Mesothelial cell of epicardium (in vitro differentiated cells): Measurements from ENCODE around the gene KRT14. TPM values are rescaled to one million over a fixed set of nuclear protein-coding genes. Genes with fewer than 3 reads are reported as not detected.

Experiments used
- DNase-seq, 2 experiments: peaks; one replicate each; pipeline ENCODE4 v3.0.0; 2021; ENCODE audit warnings: low spot score in 2 of 2; ENCODE audit not compliant: unreplicated experiment in 2 of 2
- H3K27ac Mint-ChIP-seq: 2 replicates; pipeline ENCODE4 v1.8.0; 2021; ENCODE audit warnings: mixed read lengths
- H3K27me3 Mint-ChIP-seq: 2 replicates; pipeline ENCODE4 v1.8.0; 2021; ENCODE audit warnings: low read depth, mixed read lengths
- H3K36me3 Mint-ChIP-seq: 2 replicates; pipeline ENCODE4 v1.8.0; 2021; ENCODE audit warnings: mixed read lengths
- H3K4me1 Mint-ChIP-seq: 2 replicates; pipeline ENCODE4 v1.8.0; 2021; ENCODE audit warnings: mixed read lengths
- H3K4me3 Mint-ChIP-seq: 2 replicates; pipeline ENCODE4 v1.8.0; 2021; ENCODE audit warnings: mild to moderate bottlenecking, moderate library complexity, mixed read lengths
- H3K9me3 Mint-ChIP-seq: 2 replicates; pipeline ENCODE4 v1.8.0; 2021; ENCODE audit warnings: mixed read lengths
- total RNA-seq: library from RNA; stranded (reverse); gene quantifications from 3 replicates; pipeline ENCODE4 v1.2.1, GENCODE V29; 2021
- TF ChIP-seq, protein P1 (sequence below): fragments of 200-600 bp; sonication (generic); IDR thresholded peaks from one replicate; pipeline ENCODE4 v1.5.0; 2021; ENCODE audit warnings: antibody characterized with exemption; ENCODE audit not compliant: unreplicated experiment

The KRT14 gene
- total RNA-seq, 1 donor from 2014 or later: not detected

DNA sequence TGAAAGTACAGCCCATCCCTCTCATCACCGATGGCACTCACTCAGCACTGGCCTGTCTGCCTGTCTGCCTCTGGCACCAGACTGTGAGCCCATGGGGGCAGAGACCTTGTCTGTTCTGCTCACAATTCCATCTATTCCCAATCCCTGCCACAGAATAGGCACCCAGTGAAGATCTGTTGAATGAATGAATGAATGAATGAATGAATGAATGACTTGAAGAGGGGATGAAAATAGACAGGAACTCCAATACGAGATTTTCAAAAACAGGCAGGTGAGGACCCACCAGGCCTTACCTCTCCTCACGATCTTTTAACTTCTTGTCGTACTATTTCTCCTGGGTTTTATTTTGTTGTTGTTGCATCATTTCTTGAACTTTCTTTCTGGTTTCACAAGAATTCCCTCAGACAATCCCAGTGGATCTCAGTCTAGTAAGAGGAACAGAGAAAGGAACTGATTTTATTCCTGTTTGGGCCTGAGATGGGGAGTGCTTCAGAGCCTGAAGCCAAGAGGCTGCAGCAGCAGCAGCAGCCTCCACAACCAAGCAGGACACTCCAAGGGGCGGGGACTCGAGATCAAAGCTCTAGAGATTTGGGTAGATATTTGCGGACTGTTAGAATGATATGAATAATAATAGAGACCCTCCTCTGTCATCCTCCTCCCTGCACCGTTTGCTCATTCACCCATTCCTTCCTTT lies 32.6 kb downstream of the KRT14 start:
- Mint-ChIP-seq H3K36me3 (no peaks in the 10 kb centered on the region), H3K9me3 (no peaks in the 10 kb centered on the region), H3K27ac (no peak overlapping the region), H3K4me3 (no peak overlapping the region), H3K4me1 (peaks cover 43% of the 10 kb centered on the region), H3K27me3 (no peaks in the 10 kb centered on the region)
- TF ChIP-seq, protein P1, sequence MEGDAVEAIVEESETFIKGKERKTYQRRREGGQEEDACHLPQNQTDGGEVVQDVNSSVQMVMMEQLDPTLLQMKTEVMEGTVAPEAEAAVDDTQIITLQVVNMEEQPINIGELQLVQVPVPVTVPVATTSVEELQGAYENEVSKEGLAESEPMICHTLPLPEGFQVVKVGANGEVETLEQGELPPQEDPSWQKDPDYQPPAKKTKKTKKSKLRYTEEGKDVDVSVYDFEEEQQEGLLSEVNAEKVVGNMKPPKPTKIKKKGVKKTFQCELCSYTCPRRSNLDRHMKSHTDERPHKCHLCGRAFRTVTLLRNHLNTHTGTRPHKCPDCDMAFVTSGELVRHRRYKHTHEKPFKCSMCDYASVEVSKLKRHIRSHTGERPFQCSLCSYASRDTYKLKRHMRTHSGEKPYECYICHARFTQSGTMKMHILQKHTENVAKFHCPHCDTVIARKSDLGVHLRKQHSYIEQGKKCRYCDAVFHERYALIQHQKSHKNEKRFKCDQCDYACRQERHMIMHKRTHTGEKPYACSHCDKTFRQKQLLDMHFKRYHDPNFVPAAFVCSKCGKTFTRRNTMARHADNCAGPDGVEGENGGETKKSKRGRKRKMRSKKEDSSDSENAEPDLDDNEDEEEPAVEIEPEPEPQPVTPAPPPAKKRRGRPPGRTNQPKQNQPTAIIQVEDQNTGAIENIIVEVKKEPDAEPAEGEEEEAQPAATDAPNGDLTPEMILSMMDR: no peak
- DNase-seq: no peak

DNA sequence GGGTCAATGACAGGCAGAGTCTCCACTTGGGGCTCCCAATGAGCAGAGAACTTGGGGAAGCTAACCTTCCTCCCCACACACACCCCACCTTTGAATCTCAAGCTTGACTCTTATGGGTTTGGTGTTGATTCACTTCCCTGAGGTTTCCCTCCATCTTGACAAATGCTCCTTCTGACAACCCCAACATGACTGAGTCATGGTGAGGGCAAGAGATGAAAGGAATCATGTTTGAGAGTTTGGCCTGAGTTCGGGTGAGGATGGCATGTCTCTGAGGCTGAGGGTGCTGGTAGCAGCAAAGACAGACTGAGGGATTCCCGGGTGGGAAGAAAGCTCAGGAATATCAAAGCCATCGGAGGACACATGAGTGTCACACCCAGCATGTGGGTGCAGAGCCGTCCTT lies 33.5 kb downstream of the KRT14 start:
- TF ChIP-seq, protein P1: no peak
- DNase-seq: no peak
- no peak overlapping the region for H3K4me3 Mint-ChIP-seq
- H3K36me3 Mint-ChIP-seq: no peaks in the 10 kb centered on the region
- H3K27ac Mint-ChIP-seq: no peak overlapping the region
- no peaks in the 10 kb centered on the region for H3K9me3 Mint-ChIP-seq
- peaks cover 47% of the 10 kb centered on the region for H3K4me1 Mint-ChIP-seq
- no peaks in the 10 kb centered on the region for H3K27me3 Mint-ChIP-seq

DNA sequence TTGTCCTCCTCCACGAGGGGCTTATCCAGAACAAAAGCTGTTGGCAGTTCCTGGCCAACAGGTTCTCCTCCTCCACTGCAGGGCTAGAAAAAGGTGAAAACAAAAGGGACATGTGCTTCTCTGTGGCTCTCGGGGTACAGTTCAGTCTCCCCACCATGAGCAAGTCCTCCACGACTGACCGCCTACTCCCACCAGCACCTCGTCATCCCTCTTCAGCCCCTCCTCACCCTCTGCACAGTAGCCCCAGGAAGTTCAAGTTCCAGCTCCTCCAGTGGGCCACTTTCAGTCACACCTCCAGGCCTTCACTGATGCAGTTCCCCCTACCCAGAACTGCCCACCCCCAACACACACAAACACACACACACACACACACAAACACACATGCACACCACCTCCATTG lies 34.2 kb downstream of the KRT14 start:
- TF ChIP-seq, protein P1: no peak
- no peak for DNase-seq
- Mint-ChIP-seq H3K27ac (no peak overlapping the region), H3K4me1 (peaks cover 51% of the 10 kb centered on the region), H3K9me3 (no peaks in the 10 kb centered on the region), H3K36me3 (no peaks in the 10 kb centered on the region), H3K4me3 (no peak overlapping the region), H3K27me3 (no peaks in the 10 kb centered on the region)

DNA sequence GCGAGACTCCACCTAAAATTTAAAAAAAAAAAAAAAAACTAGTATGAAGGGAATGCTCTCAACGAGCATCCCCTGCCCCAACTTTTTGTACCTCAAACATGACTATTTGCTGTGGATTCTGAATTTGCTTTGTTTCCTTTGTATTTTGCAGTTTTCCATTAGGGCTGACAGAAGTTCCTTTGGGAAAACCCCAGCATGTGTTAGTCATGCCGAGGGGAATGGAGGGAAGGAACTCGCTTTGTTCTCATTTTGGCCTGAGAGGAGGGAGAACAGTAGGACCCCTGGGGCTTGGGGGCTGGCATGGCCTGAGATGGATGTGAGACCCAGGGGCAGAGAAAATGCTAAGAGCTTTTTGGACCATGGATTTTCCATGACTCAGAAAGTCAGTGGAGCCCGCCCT lies 35.3 kb downstream of the KRT14 start:
- H3K27ac Mint-ChIP-seq: peak overlapping the region; percentile 25
- TF ChIP-seq, protein P1: no peak

DNA sequence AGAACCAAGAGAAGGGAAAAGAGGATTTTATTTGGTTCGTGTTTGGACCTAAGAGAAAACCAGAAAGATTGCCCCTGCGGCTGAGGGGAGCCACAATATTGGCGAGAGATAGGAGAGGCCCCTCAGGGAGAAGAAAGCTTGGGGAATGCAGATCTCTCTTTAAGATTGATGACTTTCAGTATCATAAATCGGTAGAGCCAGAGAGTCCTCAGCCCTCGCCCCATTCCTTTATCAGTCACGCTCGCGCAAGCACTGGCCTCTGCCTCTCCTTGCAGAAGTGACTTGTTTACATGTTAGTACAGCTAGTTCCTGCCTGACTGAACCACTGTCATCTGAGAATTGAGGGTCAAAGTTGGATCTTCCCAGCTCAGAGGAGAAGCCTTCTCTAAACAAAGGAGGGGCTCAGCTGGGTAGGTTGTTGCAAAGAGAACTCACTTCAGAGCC lies 37.1 kb downstream of the KRT14 start:
- Mint-ChIP-seq H3K4me3 (no peak overlapping the region), H3K36me3 (no peaks in the 10 kb centered on the region), H3K27me3 (no peaks in the 10 kb centered on the region), H3K9me3 (no peaks in the 10 kb centered on the region), H3K4me1 (peaks cover 68% of the 10 kb centered on the region), H3K27ac (peak overlapping the region; percentile 99)
- TF ChIP-seq, protein P1: no peak
- DNase-seq: peak in 1 of 2 experiments; percentile 60

More for the DNA sequence above, 35.3 kb downstream of the KRT14 start:
- no peaks in the 10 kb centered on the region for H3K27me3 Mint-ChIP-seq
- no peak overlapping the region for H3K4me3 Mint-ChIP-seq
- H3K9me3 Mint-ChIP-seq: no peaks in the 10 kb centered on the region
- DNase-seq: no peak
- peaks cover 58% of the 10 kb centered on the region for H3K4me1 Mint-ChIP-seq
- no peaks in the 10 kb centered on the region for H3K36me3 Mint-ChIP-seq
